Measurements from ENCODE around the gene VWC2L. TPM values are rescaled to one million over a fixed set of nuclear protein-coding genes. Genes with fewer than 3 reads are reported as not detected.

Gene VWC2L
- total RNA-seq, 1 experiment from 2014 or later: not detected

GRCh38 chr2:214542295-214542694 lies 131.4 kb downstream of the VWC2L start:
- Mint-ChIP-seq H3K36me3 (no peaks in the 10 kb centered on the region), H3K4me1 (no peaks in the 10 kb centered on the region), H3K9me3 (no peaks in the 10 kb centered on the region), H3K4me3 (no peak overlapping the region), H3K27me3 (ENCODE audit: low read depth) (no peaks in the 10 kb centered on the region), H3K27ac (no peak overlapping the region)
- ATAC-seq (no peak), DNase-seq (ENCODE audit: low spot score) (no peak)
- POLR2A ChIA-PET: no interaction called here
- TF ChIP-seq IRF2 (CRISPR knock-in tag; IDR thresholded peaks at IDR 0.05; ENCODE audit: borderline replicate concordance, low read depth) (no peak), FOXK1 (CRISPR knock-in tag; IDR thresholded peaks at IDR 0.05) (no peak), ZNF532 (CRISPR knock-in tag; IDR thresholded peaks at IDR 0.05; ENCODE audit: borderline replicate concordance) (no peak), MLX (CRISPR knock-in tag; IDR thresholded peaks at IDR 0.05) (no peak)
- CTCF ChIA-PET: interaction anchor here (0.9 kb wide), 1 partner anchor 45 kb away, joined by 3 read pairs; no protein-coding TSS in a partner anchor

- Mint-ChIP-seq H3K27me3 (ENCODE audit: low read depth) (no peaks in the 10 kb centered on the region), H3K4me3 (no peak overlapping the region), H3K36me3 (no peaks in the 10 kb centered on the region), H3K9me3 (no peaks in the 10 kb centered on the region), H3K27ac (no peak overlapping the region), H3K4me1 (no peaks in the 10 kb centered on the region)
- TF ChIP-seq CBFB (CRISPR knock-in tag; IDR thresholded peaks at IDR 0.05; ENCODE audit: low read depth) (no peak), E2F1 (CRISPR knock-in tag; IDR thresholded peaks at IDR 0.05) (no peak), GRHL2 (CRISPR knock-in tag; IDR thresholded peaks at IDR 0.05; ENCODE audit: insufficient replicate concordance, severe bottlenecking) (no peak), E2F4 (CRISPR knock-in tag; IDR thresholded peaks at IDR 0.05; ENCODE audit: borderline replicate concordance, low read depth) (no peak), ZNF416 (CRISPR knock-in tag; IDR thresholded peaks at IDR 0.05) (no peak), ELF4 (CRISPR knock-in tag; IDR thresholded peaks at IDR 0.05; ENCODE audit: low read depth) (no peak), SMAD4 (CRISPR knock-in tag; IDR thresholded peaks at IDR 0.05) (no peak), NR1H2 (CRISPR knock-in tag; IDR thresholded peaks at IDR 0.05) (no peak), ETV6 (CRISPR knock-in tag; IDR thresholded peaks at IDR 0.05) (no peak), MLX (CRISPR knock-in tag; IDR thresholded peaks at IDR 0.05) (no peak), PRRX2 (CRISPR knock-in tag; IDR thresholded peaks at IDR 0.05) (no peak)
- no peak for DNase-seq (ENCODE audit: low spot score)
- ChIA-PET POLR2A (no interaction called here), CTCF (no interaction called here)
- ATAC-seq: no peak
These were observed 132.0 kb downstream of the VWC2L start for GRCh38 chr2:214542866-214543265.

- POLR2A ChIA-PET: no interaction called here
- no peaks in the 10 kb centered on the region for H3K4me1 Mint-ChIP-seq
- no peaks in the 10 kb centered on the region for H3K36me3 Mint-ChIP-seq
- H3K27ac Mint-ChIP-seq: no peak overlapping the region
- no peak overlapping the region for H3K4me3 Mint-ChIP-seq
- H3K9me3 Mint-ChIP-seq: no peaks in the 10 kb centered on the region
- ATAC-seq (no peak), DNase-seq (ENCODE audit: low spot score) (no peak)
- H3K27me3 Mint-ChIP-seq (ENCODE audit: low read depth): no peaks in the 10 kb centered on the region
- CTCF ChIA-PET: no interaction called here
- TF ChIP-seq SOX15 (CRISPR knock-in tag; IDR thresholded peaks at IDR 0.05) (no peak), EMX1 (CRISPR knock-in tag; IDR thresholded peaks at IDR 0.05) (no peak), SMAD3 (CRISPR knock-in tag; IDR thresholded peaks at IDR 0.05; ENCODE audit: borderline replicate concordance) (no peak), PREB (CRISPR knock-in tag; IDR thresholded peaks at IDR 0.05; ENCODE audit: borderline replicate concordance) (no peak), CREM (CRISPR knock-in tag; IDR thresholded peaks at IDR 0.05) (no peak)
These were observed 132.6 kb downstream of the VWC2L start for GRCh38 chr2:214543386-214543955.
